HepG2 (cell line): ENCODE results near the gene MRI1. TPM values are rescaled to one million over a fixed set of nuclear protein-coding genes. Genes with fewer than 3 reads are reported as not detected.

ENCODE experiments used
- ADNP ChIP-seq: sonication (generic); formaldehyde crosslinking; IDR thresholded peaks from 2 replicates; pipeline ENCODE4 v1.4.0; 2020; ENCODE audit warnings: missing genetic modification reagents
- ARHGAP35 ChIP-seq: sonication (generic); formaldehyde crosslinking; IDR thresholded peaks from 2 replicates; pipeline ENCODE4 v1.9.0; 2022; ENCODE audit warnings: mild to moderate bottlenecking, inconsistent platforms, moderate library complexity, missing genetic modification reagents, borderline replicate concordance
- CENPBD1 ChIP-seq: sonication (generic); formaldehyde crosslinking; IDR thresholded peaks from 2 replicates; pipeline ENCODE4 v1.8.0; 2022; ENCODE audit warnings: missing genetic modification reagents, low read depth, mild to moderate bottlenecking, borderline replicate concordance
- ETV6 ChIP-seq: sonication (generic); formaldehyde crosslinking; conservative IDR thresholded peaks from 2 replicates; pipeline ENCODE4 v1.4.0; 2020; ENCODE audit warnings: missing genetic modification reagents
- FOSL1 ChIP-seq: sonication (generic); formaldehyde crosslinking; IDR thresholded peaks from 2 replicates; pipeline ENCODE4 v1.9.0; 2021; ENCODE audit warnings: missing genetic modification reagents, borderline replicate concordance
- LBX2 ChIP-seq: sonication (generic); formaldehyde crosslinking; IDR thresholded peaks from 2 replicates; pipeline ENCODE4 v1.5.0; 2020; ENCODE audit warnings: missing genetic modification reagents, mild to moderate bottlenecking, borderline replicate concordance
- MEIS2 ChIP-seq: sonication (generic); formaldehyde crosslinking; IDR thresholded peaks from 2 replicates; pipeline ENCODE4 v1.9.0; 2021; ENCODE audit warnings: mild to moderate bottlenecking, missing genetic modification reagents
- NKX3-1 ChIP-seq: sonication (generic); formaldehyde crosslinking; IDR thresholded peaks from 2 replicates; pipeline ENCODE4 v1.5.0; 2020; ENCODE audit warnings: missing genetic modification reagents
- NPAS2 ChIP-seq: sonication (generic); formaldehyde crosslinking; IDR thresholded peaks from 2 replicates; pipeline ENCODE4 v1.8.0; 2022; ENCODE audit warnings: mild to moderate bottlenecking, missing genetic modification reagents, borderline replicate concordance
- NR2F6 ChIP-seq, 2 experiments: IDR thresholded peaks; 2 replicates each; pipeline ENCODE4 v1.6.1; 2016; ENCODE audit warnings: antibody characterized with exemption in 1 of 2, mild to moderate bottlenecking in 1 of 2
- PCBP1 ChIP-seq: fragments of 200-400 bp; formaldehyde crosslinking; IDR thresholded peaks from 2 replicates; pipeline ENCODE4 v1.6.1; 2017; ENCODE audit warnings: mild to moderate bottlenecking, low read depth, low read length, borderline replicate concordance
- PHF8 ChIP-seq: sonication (generic); formaldehyde crosslinking; IDR thresholded peaks from 2 replicates; pipeline ENCODE4 v1.5.0; 2020; ENCODE audit warnings: missing genetic modification reagents
- RARA ChIP-seq: IDR thresholded peaks from 2 replicates; pipeline ENCODE4 v1.6.1; 2016; ENCODE audit warnings: missing genetic modification reagents, missing compliant biosample characterization
- RFX5 ChIP-seq: IDR thresholded peaks from 2 replicates; pipeline ENCODE4 v1.6.1; 2011; ENCODE audit warnings: low read depth, low read length, improper control_type of control experiment
- TARDBP ChIP-seq: sonication (generic); formaldehyde crosslinking; IDR thresholded peaks from 2 replicates; pipeline ENCODE4 v1.8.0; 2022; ENCODE audit warnings: mild to moderate bottlenecking, missing genetic modification reagents
- TFE3 ChIP-seq: IDR thresholded peaks from 2 replicates; pipeline ENCODE4 v1.6.1; 2016
- UBTF ChIP-seq: sonication (generic); formaldehyde crosslinking; IDR thresholded peaks from 2 replicates; pipeline ENCODE4 v1.4.0; 2020; ENCODE audit warnings: mild to moderate bottlenecking, missing genetic modification reagents
- ZBTB20 ChIP-seq: sonication (generic); formaldehyde crosslinking; IDR thresholded peaks from 2 replicates; pipeline ENCODE4 v1.8.1; 2023; ENCODE audit warnings: missing genetic modification reagents, low read depth, mild to moderate bottlenecking, borderline replicate concordance
- ZIK1 ChIP-seq: sonication (generic); formaldehyde crosslinking; IDR thresholded peaks from 2 replicates; pipeline ENCODE4 v1.5.0; 2020; ENCODE audit warnings: mild to moderate bottlenecking, low read depth, missing genetic modification reagents, borderline replicate concordance
- ZMYM2 ChIP-seq: sonication (generic); formaldehyde crosslinking; IDR thresholded peaks from 2 replicates; pipeline ENCODE4 v1.8.0; 2022; ENCODE audit warnings: mild to moderate bottlenecking, missing genetic modification reagents
- ZNF543 ChIP-seq: sonication (generic); formaldehyde crosslinking; IDR thresholded peaks from 2 replicates; pipeline ENCODE4 v1.4.0; 2020; ENCODE audit warnings: mild to moderate bottlenecking, missing genetic modification reagents
- ZNF607 ChIP-seq: sonication (generic); formaldehyde crosslinking; IDR thresholded peaks from 2 replicates; pipeline ENCODE4 v1.5.1; 2020; ENCODE audit warnings: missing genetic modification reagents, mild to moderate bottlenecking, borderline replicate concordance
- ZNF644 ChIP-seq: IDR thresholded peaks from 2 replicates; pipeline ENCODE4 v1.6.1; 2016; ENCODE audit warnings: low read depth
- polyA plus RNA-seq, 8 experiments: library from polyadenylated mRNA; depleted of rRNA in 3 of 8; stranded (reverse) in 7 of 8; unstranded in 1 of 8; fragments of >200 nt; fragmentation: Illumina TruSeq in 4 of 8; extraction: Trizol in 4 of 8; gene quantifications; 2 replicates each; pipeline versions ENCODE4 v1.2.1 to v1.2.3, GENCODE V29; 2011 to 2016; ENCODE audit warnings: low read depth in 4 of 8, missing spikeins in 1 of 8, mixed read lengths in 1 of 8; ENCODE audit not compliant: insufficient read depth in 1 of 8
- total RNA-seq, 5 experiments: library from RNA; depleted of rRNA; stranded (reverse); fragments of >200 nt; fragmentation: Illumina TruSeq; extraction: Trizol; gene quantifications; 2 replicates each; pipeline ENCODE4 v1.2.3, GENCODE V29; 2016; ENCODE audit warnings: low read depth in 1 of 5

MRI1 gene
- total and polyA plus RNA-seq, 2 of the 13 experiments (the other 11 are each of a cell fraction or from before 2014, with no cell fraction given): 20.1 to 20.6 TPM

DNA sequence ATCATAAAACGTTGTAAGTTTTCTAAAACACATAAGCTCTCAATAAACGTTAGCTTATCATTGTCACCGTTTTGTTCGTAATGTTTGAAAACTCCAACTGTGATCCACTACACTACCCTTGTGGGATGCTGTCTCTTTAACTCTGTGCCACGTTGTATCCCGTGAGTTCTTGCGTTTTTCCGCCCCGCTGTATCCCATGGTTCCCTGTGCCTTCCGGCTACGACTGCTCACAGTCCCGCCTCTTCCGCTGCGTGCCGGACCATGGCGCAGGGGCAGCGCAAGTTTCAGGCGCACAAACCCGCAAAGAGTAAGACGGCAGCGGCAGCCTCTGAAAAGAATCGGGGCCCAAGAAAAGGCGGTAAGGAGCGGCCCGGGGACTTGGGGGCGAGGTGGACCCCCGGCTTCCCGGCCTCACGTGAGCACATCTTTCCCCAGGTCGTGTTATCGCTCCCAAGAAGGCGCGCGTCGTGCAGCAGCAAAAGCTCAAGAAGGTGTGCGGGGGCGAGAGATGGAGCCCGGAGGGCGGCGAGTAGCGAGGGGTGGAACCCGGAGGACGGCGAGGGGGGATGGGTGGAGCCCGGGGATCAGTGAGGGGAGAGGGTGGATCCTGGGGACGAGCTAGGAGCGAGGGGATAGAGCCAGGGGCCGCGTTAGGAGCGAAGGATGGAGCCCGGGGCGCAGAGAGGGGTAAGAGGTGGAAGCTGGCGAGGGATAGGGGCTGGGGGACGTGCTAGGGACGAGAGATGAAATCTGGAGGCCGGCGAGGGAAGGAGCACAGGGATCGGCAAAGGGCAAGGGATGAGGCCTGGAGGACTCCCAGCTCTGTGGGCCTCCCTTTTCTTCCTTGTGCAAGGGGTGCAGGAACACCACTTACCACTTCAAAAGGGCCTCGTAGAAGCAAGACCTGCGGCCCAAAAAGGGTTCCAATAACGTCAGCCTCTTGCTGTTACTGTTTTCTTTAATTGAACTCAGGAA lies 10.2 kb downstream of the MRI1 start, which contains the start of gene C19orf53 (continued):
- peak; percentile 70; the same call in 1 of the 2 replicates for TF ChIP-seq ZBTB20 (CRISPR knock-in tag)
- TF ChIP-seq TARDBP: peak; percentile 94
- TF ChIP-seq ZNF644 (CRISPR knock-in tag): no peak
- peak; percentile 50; the same call in 1 of the 2 replicates for TF ChIP-seq LBX2
- TF ChIP-seq FOSL1 (CRISPR knock-in tag): no peak
- no peak for TF ChIP-seq ADNP (CRISPR knock-in tag)
- no peak for TF ChIP-seq NR2F6 (IDR thresholded peaks at IDR 0.05)
- TF ChIP-seq NR2F6 (CRISPR knock-in tag; IDR thresholded peaks at IDR 0.05): peak; percentile 46
- peak; percentile 72 for TF ChIP-seq TFE3 (CRISPR knock-in tag)
- no peak for TF ChIP-seq NKX3-1
- TF ChIP-seq NPAS2 (CRISPR knock-in tag): no peak
- peak; percentile 73; the same call in 1 of the 2 replicates for TF ChIP-seq ARHGAP35 (CRISPR knock-in tag)
- peak; percentile 50; the same call in 1 of the 2 replicates for TF ChIP-seq ZIK1
- TF ChIP-seq ETV6 (CRISPR knock-in tag): peak; percentile 60; the same call in 1 of the 2 replicates
- peak; percentile 60 for TF ChIP-seq UBTF
- TF ChIP-seq PCBP1: no peak
- TF ChIP-seq RARA (CRISPR knock-in tag): no peak
- TF ChIP-seq PHF8 (CRISPR knock-in tag): peak; percentile 93
- TF ChIP-seq MEIS2 (CRISPR knock-in tag): peak; percentile 73; the same call in 1 of the 2 replicates
- no peak; the same call in 1 of the 2 replicates for TF ChIP-seq ZNF607 (CRISPR knock-in tag)
- TF ChIP-seq ZNF543 (CRISPR knock-in tag): no peak
- no peak for TF ChIP-seq CENPBD1
- 0 out of 2 replicates have a peak, but pooled peaks have one; percentile 9 for TF ChIP-seq RFX5
- TF ChIP-seq ZMYM2 (CRISPR knock-in tag): no peak
